OCI-LY7 (cell line): ENCODE results near the gene PRRC2B.
"Not testable (repeated sequence)": the region's sequence is repeated elsewhere in the genome, so short reads cannot be mapped to it uniquely, and the experiment has no call there.

Experiments
- EZH2phosphoT487 ChIP-seq: fragments of 200-600 bp; sonication (generic); IDR thresholded peaks from 2 replicates; pipeline ENCODE4 v1.6.1; 2018; ENCODE audit warnings: low read depth, borderline replicate concordance, mild to moderate bottlenecking, mixed run types, antibody characterized with exemption, low read length, moderate library complexity, mixed read lengths
- TF ChIP-seq, protein P1 (sequence below): fragments of 200-600 bp; sonication (generic); conservative IDR thresholded peaks from 2 replicates; pipeline ENCODE4 v1.5.1; 2014; ENCODE audit warnings: mild to moderate bottlenecking, antibody characterized with exemption, low read length, moderate library complexity, mixed read lengths

DNA sequence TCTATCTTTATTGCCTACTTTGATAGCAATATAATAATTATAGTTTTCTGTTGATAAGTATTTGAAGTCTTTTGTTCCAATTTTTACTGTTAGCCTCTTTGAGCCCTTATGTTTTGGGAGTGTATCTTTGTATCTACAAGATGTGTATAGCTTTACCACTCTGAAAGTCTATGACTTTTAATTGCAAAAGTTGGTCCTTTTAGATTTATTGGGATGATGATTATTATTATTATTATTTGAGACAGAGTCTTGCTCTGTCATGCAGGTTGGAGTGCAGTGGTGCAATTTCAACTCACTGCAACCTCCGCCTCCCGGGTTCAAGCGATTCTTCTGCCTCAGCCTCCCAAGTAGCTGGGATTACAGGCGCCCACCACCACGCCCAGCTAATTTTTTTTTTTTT, 78.2 kb downstream of the PRRC2B start:
- TF ChIP-seq, protein P1, sequence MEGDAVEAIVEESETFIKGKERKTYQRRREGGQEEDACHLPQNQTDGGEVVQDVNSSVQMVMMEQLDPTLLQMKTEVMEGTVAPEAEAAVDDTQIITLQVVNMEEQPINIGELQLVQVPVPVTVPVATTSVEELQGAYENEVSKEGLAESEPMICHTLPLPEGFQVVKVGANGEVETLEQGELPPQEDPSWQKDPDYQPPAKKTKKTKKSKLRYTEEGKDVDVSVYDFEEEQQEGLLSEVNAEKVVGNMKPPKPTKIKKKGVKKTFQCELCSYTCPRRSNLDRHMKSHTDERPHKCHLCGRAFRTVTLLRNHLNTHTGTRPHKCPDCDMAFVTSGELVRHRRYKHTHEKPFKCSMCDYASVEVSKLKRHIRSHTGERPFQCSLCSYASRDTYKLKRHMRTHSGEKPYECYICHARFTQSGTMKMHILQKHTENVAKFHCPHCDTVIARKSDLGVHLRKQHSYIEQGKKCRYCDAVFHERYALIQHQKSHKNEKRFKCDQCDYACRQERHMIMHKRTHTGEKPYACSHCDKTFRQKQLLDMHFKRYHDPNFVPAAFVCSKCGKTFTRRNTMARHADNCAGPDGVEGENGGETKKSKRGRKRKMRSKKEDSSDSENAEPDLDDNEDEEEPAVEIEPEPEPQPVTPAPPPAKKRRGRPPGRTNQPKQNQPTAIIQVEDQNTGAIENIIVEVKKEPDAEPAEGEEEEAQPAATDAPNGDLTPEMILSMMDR = not testable (repeated sequence)
- not testable (repeated sequence) for TF ChIP-seq EZH2phosphoT487
